ENCODE results near the gene DDX1.

Gene DDX1

GRCh38 chr2:15595342-15595905, 3.8 kb downstream of the DDX1 start:
- H3K27me3 ChIP-seq (ENCODE audit: low read depth) = no peaks in the 10 kb centered on the region
- in situ Hi-C loops (cut with MboI; ENCODE audit: low sequenced_read_pairs) = loop anchor here (25.0 kb wide), 1 partner anchor 658 kb away; no protein-coding TSS in a partner anchor
- H3K4me3 ChIP-seq = no peak overlapping the region
- H3K4me1 ChIP-seq = peaks cover 4% of the 10 kb centered on the region
- DNase-seq (ENCODE audit: low spot score in 2 of 2) = no peak
- H3K9me3 ChIP-seq = no peaks in the 10 kb centered on the region
- peaks cover 58% of the 10 kb centered on the region for H3K36me3 ChIP-seq (replicated peaks)

GRCh38 chr2:15595936-15596335, 4.3 kb downstream of the DDX1 start:
- no peak for DNase-seq (ENCODE audit: low spot score in 2 of 2)
- Histone ChIP-seq H3K36me3 (replicated peaks) (peaks cover 61% of the 10 kb centered on the region), H3K9me3 (no peaks in the 10 kb centered on the region), H3K4me3 (no peak overlapping the region), H3K27me3 (ENCODE audit: low read depth) (no peaks in the 10 kb centered on the region), H3K4me1 (peaks cover 4% of the 10 kb centered on the region)
- in situ Hi-C loops (cut with MboI; ENCODE audit: low sequenced_read_pairs) = loop anchor here (25.0 kb wide), 1 partner anchor 659 kb away; no protein-coding TSS in a partner anchor

- in situ Hi-C loops (cut with MboI; ENCODE audit: low sequenced_read_pairs) = loop anchor here (25.0 kb wide), 1 partner anchor 659 kb away; no protein-coding TSS in a partner anchor
- Histone ChIP-seq H3K36me3 (replicated peaks) (peaks cover 65% of the 10 kb centered on the region), H3K27me3 (ENCODE audit: low read depth) (no peaks in the 10 kb centered on the region), H3K4me3 (no peak overlapping the region), H3K4me1 (peaks cover 4% of the 10 kb centered on the region), H3K9me3 (no peaks in the 10 kb centered on the region)
- DNase-seq (ENCODE audit: low spot score in 2 of 2) = no peak
These were observed 4.7 kb downstream of the DDX1 start for GRCh38 chr2:15596350-15596749.

- no peaks in the 10 kb centered on the region for H3K27me3 ChIP-seq (ENCODE audit: low read depth)
- H3K36me3 ChIP-seq (replicated peaks) = peaks cover 71% of the 10 kb centered on the region
- no peak overlapping the region for H3K4me3 ChIP-seq
- in situ Hi-C loops (cut with MboI; ENCODE audit: low sequenced_read_pairs) = loop anchor here (25.0 kb wide), 1 partner anchor 660 kb away; no protein-coding TSS in a partner anchor
- no peaks in the 10 kb centered on the region for H3K9me3 ChIP-seq
- peaks cover 4% of the 10 kb centered on the region for H3K4me1 ChIP-seq
- no peak for DNase-seq (ENCODE audit: low spot score in 2 of 2)
These were observed 5.3 kb downstream of the DDX1 start for GRCh38 chr2:15596968-15597367.

GRCh38 chr2:15599994-15600393, 8.3 kb downstream of the DDX1 start:
- Histone ChIP-seq H3K9me3 (no peaks in the 10 kb centered on the region), H3K4me1 (no peaks in the 10 kb centered on the region), H3K36me3 (replicated peaks) (peaks cover 95% of the 10 kb centered on the region), H3K4me3 (no peak overlapping the region), H3K27me3 (ENCODE audit: low read depth) (no peaks in the 10 kb centered on the region)
- in situ Hi-C loops (cut with MboI; ENCODE audit: low sequenced_read_pairs) = loop anchor here (25.0 kb wide), 1 partner anchor 663 kb away; no protein-coding TSS in a partner anchor
- DNase-seq (ENCODE audit: low spot score in 2 of 2) = no peak

GRCh38 chr2:15601681-15602080, 10.0 kb downstream of the DDX1 start:
- Histone ChIP-seq H3K4me3 (no peak overlapping the region), H3K4me1 (no peaks in the 10 kb centered on the region), H3K27me3 (ENCODE audit: low read depth) (no peaks in the 10 kb centered on the region), H3K9me3 (no peaks in the 10 kb centered on the region), H3K36me3 (replicated peaks) (peaks cover 95% of the 10 kb centered on the region)
- in situ Hi-C loops (cut with MboI; ENCODE audit: low sequenced_read_pairs) = no loop called here
- no peak for DNase-seq (ENCODE audit: low spot score in 2 of 2)

GRCh38 chr2:15602393-15602792, 10.7 kb downstream of the DDX1 start:
- Histone ChIP-seq H3K4me1 (no peaks in the 10 kb centered on the region), H3K27me3 (ENCODE audit: low read depth) (no peaks in the 10 kb centered on the region), H3K36me3 (replicated peaks) (peaks cover 95% of the 10 kb centered on the region), H3K9me3 (no peaks in the 10 kb centered on the region), H3K4me3 (no peak overlapping the region)
- DNase-seq (ENCODE audit: low spot score in 2 of 2) = no peak
- in situ Hi-C loops (cut with MboI; ENCODE audit: low sequenced_read_pairs) = no loop called here

GRCh38 chr2:15603044-15603765, 11.5 kb downstream of the DDX1 start:
- Histone ChIP-seq H3K4me1 (no peaks in the 10 kb centered on the region), H3K36me3 (replicated peaks) (peaks cover 95% of the 10 kb centered on the region), H3K9me3 (no peaks in the 10 kb centered on the region), H3K27me3 (ENCODE audit: low read depth) (no peaks in the 10 kb centered on the region), H3K4me3 (no peak overlapping the region)
- DNase-seq (ENCODE audit: low spot score in 2 of 2) = no peak
- in situ Hi-C loops (cut with MboI; ENCODE audit: low sequenced_read_pairs) = no loop called here

- Histone ChIP-seq H3K4me3 (no peak overlapping the region), H3K36me3 (replicated peaks) (peaks cover 95% of the 10 kb centered on the region), H3K27me3 (ENCODE audit: low read depth) (no peaks in the 10 kb centered on the region), H3K9me3 (no peaks in the 10 kb centered on the region), H3K4me1 (peaks cover 3% of the 10 kb centered on the region; the same call in 1 of the 2 replicates)
- in situ Hi-C loops (cut with MboI; ENCODE audit: low sequenced_read_pairs) = no loop called here
- no peak for DNase-seq (ENCODE audit: low spot score in 2 of 2)
These were observed 12.3 kb downstream of the DDX1 start for GRCh38 chr2:15603948-15604347.

- Histone ChIP-seq H3K27me3 (ENCODE audit: low read depth) (no peaks in the 10 kb centered on the region), H3K4me3 (no peak overlapping the region), H3K36me3 (replicated peaks) (peaks cover 96% of the 10 kb centered on the region), H3K9me3 (no peaks in the 10 kb centered on the region), H3K4me1 (peaks cover 6% of the 10 kb centered on the region; the same call in 1 of the 2 replicates)
- in situ Hi-C loops (cut with MboI; ENCODE audit: low sequenced_read_pairs) = no loop called here
- no peak for DNase-seq (ENCODE audit: low spot score in 2 of 2)
These were observed 14.1 kb downstream of the DDX1 start for GRCh38 chr2:15605721-15606120.

GRCh38 chr2:15606481-15607441, 15.1 kb downstream of the DDX1 start:
- H3K9me3 ChIP-seq = no peaks in the 10 kb centered on the region
- H3K27me3 ChIP-seq (ENCODE audit: low read depth) = no peaks in the 10 kb centered on the region
- no peak overlapping the region for H3K4me3 ChIP-seq
- DNase-seq (ENCODE audit: low spot score in 2 of 2) = no peak
- peaks cover 6% of the 10 kb centered on the region; the same call in 1 of the 2 replicates for H3K4me1 ChIP-seq
- peaks cover 85% of the 10 kb centered on the region for H3K36me3 ChIP-seq (replicated peaks)
- in situ Hi-C loops (cut with MboI; ENCODE audit: low sequenced_read_pairs) = no loop called here

GRCh38 chr2:15607709-15608391, 16.2 kb downstream of the DDX1 start:
- Histone ChIP-seq H3K36me3 (replicated peaks) (peaks cover 75% of the 10 kb centered on the region), H3K27me3 (ENCODE audit: low read depth) (no peaks in the 10 kb centered on the region)
- in situ Hi-C loops (cut with MboI; ENCODE audit: low sequenced_read_pairs) = no loop called here

GRCh38 chr2:15608392-15608761, 16.7 kb downstream of the DDX1 start:
- H3K4me1 ChIP-seq = peaks cover 6% of the 10 kb centered on the region; the same call in 1 of the 2 replicates
- no peak overlapping the region for H3K4me3 ChIP-seq
- in situ Hi-C loops (cut with MboI; ENCODE audit: low sequenced_read_pairs) = no loop called here
- H3K27me3 ChIP-seq (ENCODE audit: low read depth) = no peaks in the 10 kb centered on the region
- no peak for DNase-seq (ENCODE audit: low spot score in 2 of 2)
- no peaks in the 10 kb centered on the region for H3K9me3 ChIP-seq
- H3K36me3 ChIP-seq (replicated peaks) = peaks cover 75% of the 10 kb centered on the region

More at GRCh38 chr2:15607709-15608391, 16.2 kb downstream of the DDX1 start:
- no peak for DNase-seq (ENCODE audit: low spot score in 2 of 2)
- Histone ChIP-seq H3K9me3 (no peaks in the 10 kb centered on the region), H3K4me1 (peaks cover 6% of the 10 kb centered on the region; the same call in 1 of the 2 replicates), H3K4me3 (no peak overlapping the region)
